Mucosa of descending colon (tissue), 3 donors: ENCODE results near the gene RBM23. TPM values are rescaled to one million over a fixed set of nuclear protein-coding genes. Genes with fewer than 3 reads are reported as not detected.

Source experiments
- ATAC-seq: fragments of 200-7000 bp; cut with Tn5 transposase; one replicate; pipeline ENCODE4 v1.9.1; 2020; ENCODE audit warnings: mild to moderate bottlenecking, moderate library complexity
- DNase-seq, 3 donors: peaks; one replicate each; pipeline ENCODE4 v3.0.0-alpha.2; 2020
- H3K36me3 ChIP-seq: fragments of 200-600 bp; one replicate; pipeline ENCODE4 v1.8.0; 2021; ENCODE audit warnings: low read depth, mild to moderate bottlenecking
- H3K4me1 ChIP-seq: fragments of 200-600 bp; one replicate; pipeline ENCODE4 v1.8.0; 2021; ENCODE audit warnings: low read depth, mild to moderate bottlenecking
- H3K4me3 ChIP-seq: fragments of 200-600 bp; one replicate; pipeline ENCODE4 v1.8.0; 2021; ENCODE audit warnings: mild to moderate bottlenecking
- H3K9me3 ChIP-seq: fragments of 200-600 bp; one replicate; pipeline ENCODE4 v1.8.0; 2021; ENCODE audit warnings: mild to moderate bottlenecking
- CTCF ChIP-seq: fragments of 200-600 bp; IDR thresholded peaks from one replicate; pipeline ENCODE4 v1.8.0; 2022; ENCODE audit warnings: antibody characterized with exemption, mild to moderate bottlenecking
- intact Hi-C, 2 donors: fragments of 100-400 bp; cut with DNase I in 1 of 2; cut with micrococcal nuclease in 1 of 2; formaldehyde crosslinking; loops; one replicate each; pipeline versions ENCODE4 v1.11.0 to v1.11.1; 2022; cut with DNase I, micrococcal nuclease
- total RNA-seq, 3 donors: library from RNA; stranded (reverse); fragmentation: NEBNext Ultra II Directional in 2 of 3; extraction: Animal tissue kit (Norgen Biotek cat#: 25700) in 2 of 3; gene quantifications; one replicate each; pipeline versions ENCODE4 v1.2.1 to v1.2.4, GENCODE V29; 2021 to 2023
- donor health status: DM: no; HTN: no; CAD: no; lungs with moderate emphysema.
- donor health status: DM: no; HTN: no; CAD: no.
- donor health status: DM: no; HTN: yes; CAD: no.

The RBM23 gene
- total RNA-seq, 3 donors from 2014 or later = 74.1 to 97.9 (median 75.3) TPM

GRCh38 chr14:22877000-22877501, 41.9 kb downstream of the RBM23 start:
- TF ChIP-seq CTCF = no peak
- DNase-seq (no peak), ATAC-seq (no peak)
- intact Hi-C loops = no loop called here
- Histone ChIP-seq H3K36me3 (peaks cover 28% of the 10 kb centered on the region), H3K9me3 (no peaks in the 10 kb centered on the region), H3K4me1 (peaks cover 12% of the 10 kb centered on the region), H3K4me3 (no peak overlapping the region)

- peaks cover 28% of the 10 kb centered on the region for H3K36me3 ChIP-seq
- intact Hi-C loops = no loop called here
- no peak for TF ChIP-seq CTCF
- H3K4me3 ChIP-seq = no peak overlapping the region
- no peak for DNase-seq
- ATAC-seq = no peak
- H3K4me1 ChIP-seq = peaks cover 15% of the 10 kb centered on the region
- H3K9me3 ChIP-seq = no peaks in the 10 kb centered on the region
Measured at GRCh38 chr14:22875748-22876319, 43.1 kb downstream of the RBM23 start.

- no peak overlapping the region for H3K4me3 ChIP-seq
- H3K36me3 ChIP-seq = peaks cover 28% of the 10 kb centered on the region
- no peaks in the 10 kb centered on the region for H3K9me3 ChIP-seq
- ATAC-seq (no peak), DNase-seq (no peak)
- peaks cover 21% of the 10 kb centered on the region for H3K4me1 ChIP-seq
- TF ChIP-seq CTCF = no peak
- intact Hi-C loops = no loop called here
Measured at GRCh38 chr14:22875003-22875747, 43.8 kb downstream of the RBM23 start.

GRCh38 chr14:22872833-22873520, 46.0 kb downstream of the RBM23 start:
- Histone ChIP-seq H3K9me3 (no peaks in the 10 kb centered on the region), H3K36me3 (peaks cover 24% of the 10 kb centered on the region), H3K4me1 (peaks cover 26% of the 10 kb centered on the region), H3K4me3 (peak overlapping the region; percentile 98)
- intact Hi-C loops = no loop called here
- DNase-seq = no peak
- ATAC-seq = no peak
- no peak for TF ChIP-seq CTCF

- peak; percentile 83 for TF ChIP-seq CTCF
- intact Hi-C loops = no loop called here
- DNase-seq (peak; percentile 82 to 93 (median 90)), ATAC-seq (peak; percentile 66)
- Histone ChIP-seq H3K4me1 (peaks cover 26% of the 10 kb centered on the region), H3K9me3 (no peaks in the 10 kb centered on the region), H3K36me3 (peaks cover 20% of the 10 kb centered on the region), H3K4me3 (peak overlapping the region; percentile 98)
Measured at GRCh38 chr14:22872033-22872832, 46.7 kb downstream of the RBM23 start.
